GM18498 (cell line): ENCODE data around the gene ANKS6.

Experiments
- ATAC-seq: cut with Tn5 transposase; IDR thresholded peaks from one replicate; pipeline ENCODE4 v1.9.1; 2021; ENCODE audit warnings: mild to moderate bottlenecking, moderate library complexity; ENCODE audit not compliant: unreplicated experiment

The ANKS6 gene

DNA sequence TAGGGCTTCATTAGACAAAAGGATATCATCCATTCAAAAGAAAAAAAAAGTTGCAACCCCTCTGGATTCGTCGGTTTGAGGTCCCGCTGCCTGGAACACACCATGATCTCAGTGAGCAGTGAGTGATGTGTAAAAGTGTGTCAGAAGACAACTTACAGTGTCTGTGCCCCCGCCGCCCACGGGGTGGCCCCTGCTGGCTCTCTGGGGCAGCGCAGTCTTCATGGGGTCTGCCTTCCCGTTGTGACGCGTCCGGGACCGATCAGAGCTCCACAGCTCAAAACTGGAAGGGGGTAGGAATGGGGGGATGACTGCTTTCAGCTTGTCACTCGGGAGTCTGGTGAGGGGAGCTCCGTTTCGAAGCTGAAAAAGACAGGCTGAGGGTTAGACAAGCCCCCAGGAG lies 22.6 kb downstream of the ANKS6 start:
- ATAC-seq: no peak

GRCh38 chr9:98772364-98773155 lies 23.8 kb downstream of the ANKS6 start:
- ATAC-seq: no peak

DNA sequence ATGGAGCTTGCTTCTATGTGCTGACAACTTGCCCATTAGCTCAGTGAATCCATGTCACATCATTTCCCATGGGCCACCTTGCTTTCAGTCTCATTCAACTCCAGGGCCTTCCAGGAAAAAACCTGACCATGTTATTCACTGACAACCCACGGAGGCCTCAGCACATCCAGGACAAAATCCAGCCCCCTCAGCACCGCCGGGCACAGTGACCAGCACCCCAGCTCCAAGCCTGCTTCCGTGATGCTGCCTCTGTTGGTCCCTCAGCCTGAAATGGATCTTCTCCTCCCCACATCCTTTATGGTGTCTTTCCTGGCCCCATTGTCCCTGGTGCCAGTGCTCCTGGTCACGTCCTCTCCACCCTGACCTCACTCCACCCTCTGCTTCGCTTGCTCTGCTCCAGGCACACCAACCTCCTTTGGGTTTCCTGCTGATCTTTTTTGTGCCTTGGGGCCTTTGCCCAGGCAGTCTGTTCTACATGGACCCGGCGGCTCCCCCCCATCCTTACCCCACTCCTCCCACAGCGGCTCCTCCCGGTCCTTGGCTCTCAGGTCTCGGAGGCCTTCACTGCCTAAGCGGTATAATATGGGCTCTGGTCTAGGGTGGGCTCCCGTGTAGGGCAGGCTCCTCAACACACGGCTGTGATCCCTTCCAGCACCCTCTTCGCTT lies 25.0 kb downstream of the ANKS6 start:
- no peak for ATAC-seq

DNA sequence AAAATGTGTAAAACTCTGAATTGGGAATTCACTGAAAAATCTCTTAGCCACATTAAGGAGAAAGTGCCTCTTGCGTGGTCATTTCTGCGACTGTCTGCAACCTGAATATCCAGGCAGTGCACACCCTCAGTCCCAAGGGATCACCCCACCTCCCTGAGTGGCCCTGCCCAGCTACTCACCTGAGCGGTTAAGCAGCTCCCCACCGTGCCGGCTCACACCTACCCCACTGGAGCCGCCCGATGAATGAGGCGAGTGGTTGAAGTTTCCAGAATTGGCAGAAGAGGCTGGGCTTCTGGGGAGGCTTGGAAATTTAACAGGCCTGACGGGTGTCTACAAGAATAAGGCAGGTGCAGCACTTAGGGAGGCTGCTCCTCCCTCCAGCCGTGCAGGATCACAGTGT lies 25.6 kb downstream of the ANKS6 start:
- no peak for ATAC-seq

- ATAC-seq: no peak
Observed at GRCh38 chr9:98768344-98768743, 28.0 kb downstream of the ANKS6 start.

DNA sequence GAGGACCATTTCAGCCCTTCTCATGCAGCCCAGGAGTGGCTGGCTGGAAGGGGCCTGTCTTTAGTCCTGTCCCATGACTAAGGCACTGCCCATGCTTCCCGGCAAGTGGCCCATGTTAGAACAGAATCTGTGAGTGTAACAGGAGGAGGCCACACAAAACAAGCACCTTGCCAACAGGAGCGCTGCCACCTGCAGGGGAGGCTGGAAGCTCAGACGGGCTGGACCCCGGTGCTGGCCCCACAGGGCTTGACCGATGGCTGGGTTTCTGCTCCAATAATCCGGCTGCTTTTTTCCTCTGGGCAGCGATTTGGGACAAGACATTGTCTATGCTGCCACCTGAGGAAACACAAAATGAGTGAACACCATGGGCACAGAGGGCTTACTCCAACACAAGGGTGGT lies 28.4 kb downstream of the ANKS6 start:
- ATAC-seq: no peak

GRCh38 chr9:98767196-98767595 lies 29.2 kb downstream of the ANKS6 start:
- ATAC-seq: no peak

DNA sequence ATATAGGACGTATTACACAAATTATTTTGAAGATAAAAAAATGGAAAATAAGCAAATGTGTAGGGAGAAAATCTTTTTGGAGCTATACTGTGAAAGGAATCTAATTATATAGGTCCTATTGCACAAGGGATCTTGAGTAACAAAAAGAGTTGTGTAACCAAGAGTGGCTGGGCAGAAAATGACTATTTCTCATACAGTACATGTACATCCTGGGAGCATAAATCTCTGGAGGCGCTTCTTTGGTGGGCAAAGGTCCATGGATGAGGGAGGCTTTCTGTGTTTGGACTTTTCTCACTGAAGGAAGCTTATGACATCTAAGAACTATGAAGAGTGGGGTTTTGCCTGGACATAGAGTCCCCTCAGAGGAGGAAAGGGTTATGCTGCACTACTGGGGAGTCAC lies 29.8 kb downstream of the ANKS6 start:
- no peak for ATAC-seq

- ATAC-seq: no peak
Observed at GRCh38 chr9:98765256-98765655, 31.1 kb downstream of the ANKS6 start.

DNA sequence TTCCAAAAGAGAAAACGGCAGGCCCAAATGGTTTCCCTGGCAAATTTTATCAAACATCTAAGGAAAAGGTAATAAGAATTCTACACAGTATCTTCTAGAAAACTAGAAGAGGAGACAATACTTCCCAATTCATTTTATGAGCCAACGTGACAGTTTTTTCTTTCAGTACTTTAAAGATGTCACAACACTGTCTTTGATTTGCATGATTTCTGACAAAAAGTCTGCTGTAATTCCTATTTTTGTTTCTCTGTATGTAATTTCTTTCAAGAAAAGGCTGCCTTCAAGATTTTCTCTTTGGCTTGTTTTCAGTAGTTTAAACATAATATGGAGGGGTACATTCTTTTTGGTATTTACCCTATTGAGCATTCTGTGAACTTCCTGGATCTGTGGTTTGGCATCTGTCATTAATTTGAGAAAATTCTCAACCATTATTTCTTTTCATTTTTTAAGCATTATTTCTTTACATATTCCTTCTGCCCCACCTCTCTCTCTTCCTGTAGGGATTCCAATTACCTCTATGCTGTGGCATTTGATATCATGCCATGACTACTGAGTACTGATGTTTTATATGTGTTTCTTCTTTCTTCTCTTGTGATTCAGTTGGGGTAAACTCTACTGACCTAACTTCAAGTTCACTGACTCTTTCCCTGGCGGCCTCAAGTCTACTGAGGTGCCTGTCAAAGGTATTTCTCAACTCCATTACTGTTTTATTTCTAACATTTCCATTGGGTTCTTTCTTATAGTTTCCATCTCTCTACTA lies 32.2 kb downstream of the ANKS6 start:
- ATAC-seq: no peak

GRCh38 chr9:98760231-98760630 lies 36.1 kb downstream of the ANKS6 start:
- ATAC-seq: no peak

DNA sequence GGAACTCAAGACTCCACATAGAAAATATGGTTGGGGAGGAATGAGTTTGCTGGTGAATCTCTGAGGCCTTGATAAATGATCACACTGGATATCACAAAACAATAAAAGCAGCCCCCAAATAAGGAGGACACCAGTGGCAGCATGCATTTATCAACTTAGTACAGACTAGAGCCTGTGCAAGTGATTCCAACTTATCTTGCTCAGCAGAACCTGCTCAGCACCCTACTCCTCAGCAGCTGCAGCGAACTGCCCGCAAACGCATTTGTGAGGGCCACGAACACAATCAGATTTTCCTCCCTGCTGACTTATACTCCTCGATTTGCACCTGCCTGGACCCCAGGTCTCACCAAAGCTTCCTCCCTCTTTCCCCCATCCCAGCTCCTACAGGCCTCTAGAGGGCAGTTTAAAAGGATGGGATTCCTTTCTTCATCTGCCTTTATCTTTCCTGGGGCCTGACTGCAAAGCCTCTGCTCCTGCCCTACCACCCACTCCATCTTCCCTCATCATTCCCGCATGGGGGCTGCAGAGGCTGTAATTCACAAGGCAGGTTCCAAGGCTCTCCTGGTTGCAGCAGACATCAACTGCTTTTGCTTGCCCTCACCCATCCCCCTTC lies 41.2 kb downstream of the ANKS6 start:
- ATAC-seq: no peak

GRCh38 chr9:98751210-98751609 lies 45.1 kb downstream of the ANKS6 start:
- ATAC-seq: no peak

DNA sequence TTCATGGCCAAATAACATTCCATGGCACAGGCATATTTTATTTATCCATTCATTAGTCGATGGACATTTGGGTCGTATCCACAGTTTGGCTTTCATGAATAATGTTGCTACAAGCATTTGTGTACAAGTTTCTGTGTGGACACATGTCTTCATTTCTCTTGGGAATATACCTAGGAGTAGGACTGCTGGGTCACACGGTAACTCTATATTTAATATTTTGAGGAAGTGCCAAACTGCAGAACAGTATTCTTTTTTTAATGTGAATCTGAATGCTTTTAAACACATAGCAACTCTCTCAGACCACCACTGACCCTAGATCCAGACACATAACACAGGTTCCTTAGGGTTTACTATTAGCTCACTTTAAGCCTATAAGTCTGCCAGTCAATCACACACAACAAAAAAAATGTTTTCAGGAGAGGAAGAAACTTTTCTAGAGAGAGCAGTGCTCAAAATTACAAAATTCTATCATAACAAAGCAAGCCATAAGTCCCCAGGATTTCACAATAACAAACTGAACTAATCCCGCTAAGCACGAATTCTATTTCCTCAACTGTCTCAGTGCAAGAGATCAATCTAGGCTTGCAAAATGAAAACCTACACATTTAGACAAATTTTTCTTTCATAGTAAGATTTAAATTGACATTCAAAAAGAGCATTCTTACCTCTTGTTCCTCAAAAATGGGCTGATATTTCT lies 45.8 kb downstream of the ANKS6 start:
- no peak for ATAC-seq

GRCh38 chr9:98747476-98747875 lies 48.9 kb downstream of the ANKS6 start:
- ATAC-seq: no peak

- ATAC-seq: no peak
Observed at GRCh38 chr9:98745470-98745869, 50.9 kb downstream of the ANKS6 start.

DNA sequence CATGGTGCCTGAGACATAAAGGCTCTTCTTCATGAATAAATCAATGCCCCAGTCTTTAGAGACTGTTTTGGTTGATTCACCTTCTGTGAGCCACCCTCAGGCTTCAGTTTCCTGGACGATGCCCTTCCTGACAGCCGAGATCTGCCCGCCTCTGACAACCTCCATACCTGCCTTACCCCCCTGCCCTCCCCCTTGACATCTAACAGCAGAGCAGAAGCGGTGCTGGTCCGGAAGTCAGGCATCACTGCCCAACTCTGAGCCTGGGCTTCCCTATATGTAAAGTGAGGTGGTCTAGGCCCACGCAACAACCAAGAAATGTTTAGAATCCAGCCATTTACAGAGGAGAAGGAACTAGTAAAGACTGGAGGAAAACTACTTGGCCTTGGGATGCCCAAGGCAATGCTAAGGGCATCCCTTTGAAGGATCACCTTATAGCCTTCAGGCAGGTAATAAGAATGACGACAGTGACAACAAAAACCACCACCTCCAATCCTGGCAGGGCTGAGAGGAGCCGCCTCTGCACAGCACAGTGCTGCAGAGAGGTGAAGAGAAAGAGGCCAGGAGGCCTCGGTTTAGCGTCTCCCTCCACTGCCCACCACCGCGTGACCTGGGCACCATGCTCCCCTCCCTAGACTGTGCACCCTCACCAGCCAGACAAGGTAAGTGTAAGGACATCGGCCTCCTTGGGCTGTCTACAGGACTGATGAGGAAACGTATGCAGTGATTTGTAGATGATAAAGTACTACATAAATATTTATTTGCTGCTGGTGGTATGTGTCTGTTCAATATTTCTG lies 52.3 kb downstream of the ANKS6 start:
- ATAC-seq: no peak

- no peak for ATAC-seq
Observed at GRCh38 chr9:98743329-98743728, 53.0 kb downstream of the ANKS6 start.

DNA sequence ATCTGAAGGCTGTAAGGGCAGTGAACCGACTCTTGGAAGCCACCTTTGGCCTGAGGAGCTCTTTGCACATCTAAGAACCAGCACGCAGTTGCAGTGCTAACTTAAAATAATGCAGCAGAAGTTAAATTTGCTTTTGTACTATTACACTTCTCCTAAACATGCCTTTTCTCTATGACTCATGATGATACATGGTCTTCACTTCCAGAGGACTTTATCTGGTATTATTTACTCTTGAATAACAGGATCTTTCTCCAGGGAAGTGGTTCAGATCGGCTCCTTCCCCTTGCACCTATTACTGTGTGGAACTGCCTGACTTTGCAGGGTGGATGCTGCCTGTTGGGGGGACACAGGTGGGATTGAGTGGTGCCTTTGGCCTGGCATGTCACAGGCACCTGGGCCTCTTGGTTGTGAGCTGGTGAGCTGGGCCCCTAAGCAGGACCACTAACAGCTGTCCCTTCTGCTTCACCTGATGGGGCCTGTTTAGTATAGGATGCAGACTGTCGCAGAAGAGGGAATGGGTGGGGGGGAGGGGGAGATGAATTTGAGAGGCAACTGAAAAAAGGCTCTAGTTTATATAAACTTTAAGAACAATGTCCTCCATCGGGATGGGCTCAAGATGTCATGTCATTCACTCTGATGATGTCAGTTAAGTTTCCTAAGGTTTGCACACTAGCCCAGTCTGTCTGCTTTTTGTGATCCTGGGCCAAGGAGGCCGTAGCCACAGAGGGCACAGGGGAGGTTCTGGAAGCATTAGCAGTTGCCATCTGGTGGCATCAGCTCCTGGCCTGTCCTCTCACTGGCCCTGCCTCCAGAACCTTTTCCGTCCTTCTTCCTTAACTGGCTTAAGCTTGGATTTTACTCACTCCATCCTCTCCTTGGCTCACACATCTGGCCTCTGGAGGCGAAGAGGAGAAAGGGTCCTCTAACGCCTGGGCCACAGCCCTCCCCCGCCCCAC lies 53.8 kb downstream of the ANKS6 start:
- ATAC-seq: no peak
